IPS-18c (cell line): ENCODE data around the gene OR51E1.

Source experiments
- H3K4me3 ChIP-seq: 2 replicates; pipeline ENCODE4 v1.7.0; 2013; ENCODE audit warnings: low read depth, mild to moderate bottlenecking, low read length, moderate library complexity; ENCODE audit not compliant: insufficient read depth
- H3K9me3 ChIP-seq: one replicate; pipeline ENCODE4 v1.6.1; 2013; ENCODE audit warnings: mild to moderate bottlenecking, low read length, moderate library complexity; ENCODE audit not compliant: control insufficient read depth, insufficient read depth

The OR51E1 gene

DNA sequence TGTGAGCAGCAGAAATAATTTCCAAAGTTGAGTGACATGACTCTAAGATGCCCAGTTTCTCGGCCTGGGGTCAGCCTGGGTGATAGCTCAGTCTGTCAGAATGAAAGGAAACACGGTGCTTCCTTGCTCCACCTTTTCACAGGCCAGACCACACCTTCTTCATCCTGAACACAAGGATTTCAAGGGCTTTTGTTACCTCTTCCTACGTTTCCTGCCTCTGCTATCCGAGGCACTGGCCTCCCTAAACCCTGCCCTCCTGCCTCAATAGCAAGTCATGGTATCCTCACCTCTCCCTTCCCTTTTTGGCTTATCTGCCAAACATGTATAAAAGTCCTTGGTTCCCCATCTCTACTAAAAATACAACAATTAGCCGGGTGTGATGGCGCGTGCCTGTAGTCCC lies 1.7 kb upstream of the OR51E1 start:
- H3K9me3 ChIP-seq, result no peaks in the 10 kb centered on the region
- no peak overlapping the region for H3K4me3 ChIP-seq

DNA sequence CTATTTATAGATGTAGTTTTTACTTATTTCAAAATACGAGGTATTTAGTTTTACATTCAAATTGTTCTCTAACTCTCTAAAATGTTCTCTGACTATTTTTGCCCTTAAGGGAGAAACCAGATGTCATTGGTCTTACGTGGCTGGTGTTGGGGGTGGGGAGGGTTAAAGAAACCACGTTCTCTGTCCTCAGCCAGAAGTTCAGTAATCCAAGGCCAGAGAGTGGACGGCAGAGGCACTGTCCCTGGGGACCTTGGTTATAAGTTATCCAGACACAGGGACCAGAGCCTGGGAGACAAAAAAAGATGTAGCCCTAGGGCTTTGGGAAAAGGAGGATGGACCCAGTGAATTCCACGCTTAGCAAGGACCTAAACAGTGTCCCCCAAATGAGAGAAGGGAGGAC lies 706 bp upstream of the OR51E1 start:
- no peak overlapping the region for H3K4me3 ChIP-seq
- H3K9me3 ChIP-seq, result no peaks in the 10 kb centered on the region

DNA sequence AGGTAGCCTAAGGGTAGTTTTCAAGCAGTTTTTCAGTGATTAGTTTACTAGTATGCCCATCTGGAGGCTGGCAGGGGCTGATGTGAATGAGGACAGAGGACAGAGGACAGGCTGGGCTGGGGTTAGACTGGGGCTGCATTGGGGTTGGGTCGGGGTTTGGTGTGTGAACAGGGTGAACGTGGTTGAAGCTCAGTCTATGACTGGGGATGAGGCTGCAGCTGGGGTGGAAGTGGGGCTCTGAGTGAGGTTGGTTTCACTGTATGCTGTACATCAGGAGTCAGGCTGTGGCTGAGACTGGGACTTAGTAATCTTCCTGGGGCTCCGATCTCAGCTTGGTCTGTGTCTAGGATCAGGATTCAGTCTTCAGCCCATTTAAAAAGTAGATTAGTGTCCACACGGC lies 451 bp downstream of the OR51E1 start:
- H3K9me3 ChIP-seq, result peaks cover 2% of the 10 kb centered on the region
- no peak overlapping the region for H3K4me3 ChIP-seq

GRCh38 chr11:4645974-4646373 lies 2.2 kb downstream of the OR51E1 start:
- H3K4me3 ChIP-seq, result no peak overlapping the region
- H3K9me3 ChIP-seq, result peaks cover 2% of the 10 kb centered on the region

GRCh38 chr11:4647766-4648165 lies 4.0 kb downstream of the OR51E1 start:
- peaks cover 2% of the 10 kb centered on the region for H3K9me3 ChIP-seq

DNA sequence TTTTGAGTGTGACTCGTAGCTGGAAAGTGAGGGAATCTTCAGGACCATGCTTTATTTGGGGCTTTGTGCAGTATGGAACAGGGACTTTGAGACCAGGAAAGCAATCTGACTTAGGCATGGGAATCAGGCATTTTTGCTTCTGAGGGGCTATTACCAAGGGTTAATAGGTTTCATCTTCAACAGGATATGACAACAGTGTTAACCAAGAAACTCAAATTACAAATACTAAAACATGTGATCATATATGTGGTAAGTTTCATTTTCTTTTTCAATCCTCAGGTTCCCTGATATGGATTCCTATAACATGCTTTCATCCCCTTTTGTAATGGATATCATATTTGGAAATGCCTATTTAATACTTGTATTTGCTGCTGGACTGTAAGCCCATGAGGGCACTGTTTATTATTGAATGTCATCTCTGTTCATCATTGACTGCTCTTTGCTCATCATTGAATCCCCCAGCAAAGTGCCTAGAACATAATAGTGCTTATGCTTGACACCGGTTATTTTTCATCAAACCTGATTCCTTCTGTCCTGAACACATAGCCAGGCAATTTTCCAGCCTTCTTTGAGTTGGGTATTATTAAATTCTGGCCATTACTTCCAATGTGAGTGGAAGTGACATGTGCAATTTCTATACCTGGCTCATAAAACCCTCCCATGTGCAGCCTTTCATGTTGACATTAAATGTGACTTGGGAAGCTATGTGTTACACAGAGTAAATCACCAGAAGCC lies 11.0 kb downstream of the OR51E1 start:
- Histone ChIP-seq H3K9me3 (no peaks in the 10 kb centered on the region), H3K4me3 (no peak overlapping the region)

More at GRCh38 chr11:4647766-4648165, 4.0 kb downstream of the OR51E1 start:
- H3K4me3 ChIP-seq, result no peak overlapping the region

DNA sequence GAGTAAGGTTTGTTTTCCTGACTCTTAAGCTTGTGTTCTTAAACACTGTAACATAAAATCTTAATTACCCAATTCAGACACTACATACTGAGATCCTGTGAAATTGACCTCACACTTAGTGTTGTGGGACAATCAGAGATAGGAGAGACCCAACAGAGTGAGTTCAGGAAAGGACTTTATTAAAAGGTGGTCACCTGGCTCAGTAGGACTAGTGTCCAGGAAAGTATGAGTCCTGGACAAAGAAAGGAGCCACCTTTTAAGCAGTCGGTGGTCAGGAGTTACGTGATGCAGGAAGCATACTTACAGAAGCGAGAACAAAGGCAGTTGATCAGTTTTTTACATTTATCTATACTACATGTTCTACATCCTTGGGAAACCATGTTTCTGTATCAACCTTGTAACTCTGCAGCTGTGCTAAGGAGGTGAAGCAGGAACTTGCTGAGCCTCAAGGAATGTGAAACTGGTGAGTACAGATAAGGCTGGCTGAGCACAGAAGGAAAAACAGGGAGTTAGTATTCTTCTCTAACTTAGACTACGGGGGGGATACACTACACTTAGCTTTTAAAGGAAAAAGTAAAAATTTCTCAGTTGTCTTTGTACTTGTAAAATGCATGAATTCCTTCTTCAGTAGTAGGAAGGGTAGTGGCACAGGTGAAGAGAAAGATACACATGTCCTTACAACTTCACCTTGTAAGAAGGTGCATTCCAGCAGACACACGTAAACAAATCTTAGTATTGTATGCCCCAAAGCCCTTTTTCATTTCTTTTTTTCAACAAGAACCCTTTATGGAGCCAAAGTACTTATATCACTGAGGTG lies 15.1 kb downstream of the OR51E1 start:
- no peaks in the 10 kb centered on the region for H3K9me3 ChIP-seq
- no peak overlapping the region for H3K4me3 ChIP-seq

GRCh38 chr11:4662876-4663275 lies 19.1 kb downstream of the OR51E1 start:
- Histone ChIP-seq H3K4me3 (no peak overlapping the region), H3K9me3 (no peaks in the 10 kb centered on the region)

DNA sequence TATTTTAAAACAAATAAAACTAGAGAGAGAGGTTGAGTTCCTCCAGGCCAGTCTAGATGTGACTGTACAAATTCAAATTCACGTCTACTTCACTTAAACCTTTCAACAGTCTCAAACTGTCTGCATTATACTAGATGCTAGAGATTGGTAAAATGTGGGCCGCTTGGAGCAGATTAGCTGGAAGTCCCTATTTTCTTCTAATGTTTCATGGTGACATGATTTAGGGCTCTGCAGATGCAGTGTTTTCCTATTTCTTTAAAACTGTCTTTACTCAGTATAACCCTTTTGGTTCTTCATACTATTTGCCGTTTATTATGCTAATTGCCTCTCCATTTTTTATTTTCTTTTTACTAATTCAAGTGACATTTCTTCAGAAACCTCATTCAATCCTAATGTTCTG lies 20.4 kb downstream of the OR51E1 start:
- no peaks in the 10 kb centered on the region for H3K9me3 ChIP-seq

DNA sequence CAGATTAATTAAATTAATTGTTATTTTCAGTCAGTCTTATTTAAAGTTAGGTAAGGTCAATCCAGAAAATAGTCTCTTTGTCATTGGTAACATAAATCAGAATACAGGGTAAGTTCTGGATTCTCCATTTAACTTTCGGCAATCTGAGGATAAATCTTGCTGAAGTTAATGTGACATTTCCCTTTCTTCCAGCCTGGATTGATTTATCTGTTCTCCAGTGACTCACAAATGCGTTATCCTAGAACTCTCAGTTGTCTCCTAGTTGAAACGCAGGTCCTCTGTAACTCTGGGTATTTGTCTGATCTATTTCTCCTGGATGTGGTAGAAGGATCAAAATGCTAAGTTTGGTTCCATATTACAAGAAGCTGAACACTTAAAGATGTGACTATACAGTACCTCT lies 21.0 kb downstream of the OR51E1 start:
- Histone ChIP-seq H3K9me3 (no peaks in the 10 kb centered on the region), H3K4me3 (no peak overlapping the region)

More for the DNA sequence above, 20.4 kb downstream of the OR51E1 start:
- H3K4me3 ChIP-seq, result no peak overlapping the region

DNA sequence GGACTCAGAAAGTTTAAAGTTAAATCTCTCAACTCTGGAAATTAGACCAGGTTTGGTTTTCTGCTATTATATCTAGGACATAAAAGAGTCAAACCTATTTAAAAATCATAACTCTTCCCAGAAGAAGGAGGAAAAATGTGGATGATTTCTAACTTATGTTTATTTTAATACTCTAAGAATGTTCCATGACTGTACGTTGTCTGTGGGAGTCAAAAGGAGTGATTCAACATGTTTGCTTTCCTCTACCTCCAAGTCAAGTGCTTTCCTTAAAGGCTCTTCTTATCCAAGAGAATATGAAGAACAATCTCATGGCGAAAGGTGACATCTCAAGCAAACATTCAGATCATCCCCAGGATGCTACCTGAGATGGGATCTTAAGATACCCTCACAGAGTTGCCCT lies 21.6 kb downstream of the OR51E1 start:
- Histone ChIP-seq H3K4me3 (no peak overlapping the region), H3K9me3 (no peaks in the 10 kb centered on the region)

- Histone ChIP-seq H3K4me3 (no peak overlapping the region), H3K9me3 (no peaks in the 10 kb centered on the region)
Observed at GRCh38 chr11:4671741-4672140, 28.0 kb downstream of the OR51E1 start.

DNA sequence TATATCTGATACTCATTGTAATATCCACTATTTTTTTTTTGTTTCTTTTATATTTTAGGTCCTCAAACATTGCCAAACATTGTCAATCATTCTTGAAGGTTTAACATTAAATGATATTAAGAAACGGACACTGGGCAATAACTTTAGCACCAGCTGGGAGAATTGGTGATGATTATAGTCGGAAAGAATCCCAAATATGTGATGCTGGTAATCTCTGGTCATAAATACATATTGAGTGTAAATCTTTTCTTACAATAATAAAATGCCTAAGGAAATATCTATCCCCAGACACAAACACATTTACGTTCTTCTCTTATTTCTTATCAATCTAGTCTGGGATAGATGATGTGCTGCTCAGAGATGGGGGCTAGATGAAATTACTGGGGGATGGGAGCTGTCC lies 28.7 kb downstream of the OR51E1 start:
- H3K9me3 ChIP-seq, result no peaks in the 10 kb centered on the region
- H3K4me3 ChIP-seq, result no peak overlapping the region

DNA sequence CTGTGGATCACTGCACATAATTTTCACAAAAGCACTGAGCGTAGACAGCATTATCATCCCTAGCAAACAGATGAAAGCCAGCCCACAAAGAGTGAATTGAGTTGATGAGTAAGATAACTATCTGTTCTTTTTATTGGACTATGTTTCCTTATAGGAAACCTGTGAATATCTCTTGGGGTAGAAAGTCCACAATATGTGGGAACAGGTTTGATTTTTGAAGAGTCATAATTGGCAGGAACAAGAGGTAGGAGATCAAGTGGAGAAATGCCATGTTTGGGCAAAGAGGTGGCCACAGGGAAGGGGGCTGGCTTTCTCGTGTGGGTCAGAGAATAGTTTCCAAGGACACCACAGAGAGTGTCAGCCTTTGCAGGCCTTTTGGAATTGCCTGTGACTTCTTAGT lies 30.0 kb downstream of the OR51E1 start:
- H3K9me3 ChIP-seq, result no peaks in the 10 kb centered on the region
- H3K4me3 ChIP-seq, result no peak overlapping the region

DNA sequence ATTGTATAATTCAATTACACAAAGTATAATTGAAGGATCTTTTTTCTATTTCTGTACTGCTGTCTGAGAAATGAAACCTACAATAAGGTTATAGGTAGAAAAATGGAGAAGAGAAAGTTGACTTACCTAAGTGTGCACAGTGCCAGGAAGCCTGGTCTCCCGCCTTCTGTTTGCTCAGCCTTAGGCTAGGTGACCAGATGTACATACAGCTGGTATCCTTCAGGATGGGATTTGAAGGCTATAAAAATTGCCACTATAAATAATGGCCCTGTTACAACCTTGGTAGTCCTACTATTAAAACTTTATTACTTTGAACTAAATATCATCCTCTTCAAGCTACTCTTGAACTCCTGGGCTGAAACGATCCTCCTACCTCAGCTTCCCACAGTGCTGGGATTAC lies 34.2 kb downstream of the OR51E1 start:
- H3K9me3 ChIP-seq, result no peaks in the 10 kb centered on the region
- H3K4me3 ChIP-seq, result no peak overlapping the region

DNA sequence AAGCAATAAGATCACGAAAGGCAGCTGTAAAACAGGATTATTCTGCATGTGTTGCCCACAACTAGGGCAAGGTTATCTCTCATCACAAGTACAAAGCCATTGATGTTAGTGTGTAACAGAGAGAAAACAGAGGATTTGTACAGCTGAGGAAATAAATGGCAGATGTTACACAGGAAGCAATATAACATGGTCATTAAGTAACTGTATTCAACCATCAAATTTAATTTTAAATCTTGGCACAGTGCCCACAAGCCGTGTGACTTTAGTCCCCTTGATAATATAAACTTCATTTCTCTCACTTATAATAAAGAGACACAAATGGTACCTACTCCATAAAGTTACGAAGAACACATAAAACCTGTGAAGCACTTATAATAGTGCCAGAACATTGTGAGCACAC lies 36.6 kb downstream of the OR51E1 start:
- H3K9me3 ChIP-seq, result no peaks in the 10 kb centered on the region
- H3K4me3 ChIP-seq, result no peak overlapping the region

GRCh38 chr11:4682623-4683419 lies 39.0 kb downstream of the OR51E1 start:
- H3K4me3 ChIP-seq, result no peak overlapping the region

More at GRCh38 chr11:4682623-4683419, 39.0 kb downstream of the OR51E1 start:
- H3K9me3 ChIP-seq, result no peaks in the 10 kb centered on the region
